ENCODE data around the gene ADRA2A. TPM values are rescaled to one million over a fixed set of nuclear protein-coding genes. Genes with fewer than 3 reads are reported as not detected.

The ADRA2A gene
- total and polyA plus RNA-seq, 2 experiments from 2014 or later = 1.8 to 1.9 TPM

DNA sequence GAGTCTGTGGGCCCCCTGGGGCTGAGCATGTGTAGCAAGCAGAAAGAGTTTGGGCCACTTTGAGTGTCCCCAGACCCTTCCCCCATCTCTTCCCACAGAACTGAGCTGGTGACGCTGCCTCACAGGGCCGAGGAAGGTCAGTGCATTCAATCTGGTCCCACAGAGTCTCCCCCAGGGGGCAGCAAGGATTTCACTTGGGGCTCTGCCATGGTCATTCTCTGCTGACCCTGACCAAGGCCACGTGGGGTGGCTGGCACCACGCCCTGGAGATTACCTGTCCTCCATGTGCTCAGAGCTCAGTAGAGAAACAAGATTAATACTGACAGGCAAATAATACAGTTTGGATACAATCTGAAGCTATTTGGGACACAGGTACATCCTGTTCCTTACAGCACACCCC, 30.2 kb downstream of the ADRA2A start:
- no peaks in the 10 kb centered on the region for H3K4me1 ChIP-seq (ENCODE audit: insufficient read depth)
- H3K36me3 ChIP-seq (replicated peaks; ENCODE audit: insufficient read depth, low read depth) = no peaks in the 10 kb centered on the region
- H3K79me2 ChIP-seq = no peaks in the 10 kb centered on the region
- H3K4me3 ChIP-seq = no peak overlapping the region
- no peak overlapping the region for H2AFZ ChIP-seq
- H3K4me2 ChIP-seq = no peak overlapping the region
- no peak for DNase-seq (ENCODE audit: low spot score)
- H3K27ac ChIP-seq = no peak overlapping the region
- no peaks in the 10 kb centered on the region for H3K9me2 ChIP-seq (replicated peaks; ENCODE audit: insufficient read depth)
- TF ChIP-seq, protein P1, sequence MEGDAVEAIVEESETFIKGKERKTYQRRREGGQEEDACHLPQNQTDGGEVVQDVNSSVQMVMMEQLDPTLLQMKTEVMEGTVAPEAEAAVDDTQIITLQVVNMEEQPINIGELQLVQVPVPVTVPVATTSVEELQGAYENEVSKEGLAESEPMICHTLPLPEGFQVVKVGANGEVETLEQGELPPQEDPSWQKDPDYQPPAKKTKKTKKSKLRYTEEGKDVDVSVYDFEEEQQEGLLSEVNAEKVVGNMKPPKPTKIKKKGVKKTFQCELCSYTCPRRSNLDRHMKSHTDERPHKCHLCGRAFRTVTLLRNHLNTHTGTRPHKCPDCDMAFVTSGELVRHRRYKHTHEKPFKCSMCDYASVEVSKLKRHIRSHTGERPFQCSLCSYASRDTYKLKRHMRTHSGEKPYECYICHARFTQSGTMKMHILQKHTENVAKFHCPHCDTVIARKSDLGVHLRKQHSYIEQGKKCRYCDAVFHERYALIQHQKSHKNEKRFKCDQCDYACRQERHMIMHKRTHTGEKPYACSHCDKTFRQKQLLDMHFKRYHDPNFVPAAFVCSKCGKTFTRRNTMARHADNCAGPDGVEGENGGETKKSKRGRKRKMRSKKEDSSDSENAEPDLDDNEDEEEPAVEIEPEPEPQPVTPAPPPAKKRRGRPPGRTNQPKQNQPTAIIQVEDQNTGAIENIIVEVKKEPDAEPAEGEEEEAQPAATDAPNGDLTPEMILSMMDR (IDR thresholded peaks at IDR 0.05; ENCODE audit: poor library complexity) = no peak
- no peak for TF ChIP-seq EZH2 (IDR thresholded peaks at IDR 0.05; ENCODE audit: borderline replicate concordance)
- TF ChIP-seq EZH2phosphoT487 (IDR thresholded peaks at IDR 0.05; ENCODE audit: low read depth, severe bottlenecking, unreplicated experiment) = no peak
- H3K9me3 ChIP-seq (ENCODE audit: low read depth) = no peaks in the 10 kb centered on the region
- no peaks in the 10 kb centered on the region for H4K20me1 ChIP-seq (ENCODE audit: insufficient read depth, poor library complexity, severe bottlenecking)
- no peaks in the 10 kb centered on the region for H3K27me3 ChIP-seq
- 77% methylated on average over 4 of the region's 4 CpGs for WGBS (ENCODE audit: low lambda C conversion rate, missing lambda C conversion rate)

DNA sequence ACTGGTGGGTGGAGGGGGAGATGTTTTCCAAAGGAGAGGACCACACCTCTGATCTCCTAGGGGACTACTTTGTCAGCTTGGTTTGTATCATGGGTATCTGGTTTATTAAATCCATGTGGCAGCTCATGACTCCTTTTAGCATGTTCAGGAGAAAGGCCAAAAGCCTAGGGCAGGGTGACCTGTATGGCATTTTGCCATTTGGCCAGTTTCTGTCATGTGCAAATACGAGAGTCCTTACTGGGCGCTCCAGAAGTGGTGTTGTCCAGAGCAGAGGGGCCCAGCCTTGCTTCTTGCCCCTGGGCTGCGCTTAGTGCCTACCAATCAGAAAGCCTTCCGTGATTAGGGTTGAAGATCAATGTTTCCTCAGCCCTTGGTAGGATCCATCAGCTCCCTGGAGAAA, 31.0 kb downstream of the ADRA2A start:
- H3K27ac ChIP-seq = no peak overlapping the region
- no peak overlapping the region for H2AFZ ChIP-seq
- no peaks in the 10 kb centered on the region for H4K20me1 ChIP-seq (ENCODE audit: insufficient read depth, poor library complexity, severe bottlenecking)
- no peak overlapping the region for H3K4me2 ChIP-seq
- no peaks in the 10 kb centered on the region for H3K4me1 ChIP-seq (ENCODE audit: insufficient read depth)
- H3K79me2 ChIP-seq = no peaks in the 10 kb centered on the region
- no peak for TF ChIP-seq EZH2phosphoT487 (IDR thresholded peaks at IDR 0.05; ENCODE audit: low read depth, severe bottlenecking, unreplicated experiment)
- TF ChIP-seq, protein P1 (IDR thresholded peaks at IDR 0.05; ENCODE audit: poor library complexity) = no peak
- no peak for TF ChIP-seq EZH2 (IDR thresholded peaks at IDR 0.05; ENCODE audit: borderline replicate concordance)
- H3K36me3 ChIP-seq (replicated peaks; ENCODE audit: insufficient read depth, low read depth) = no peaks in the 10 kb centered on the region
- no peaks in the 10 kb centered on the region for H3K27me3 ChIP-seq
- DNase-seq (ENCODE audit: low spot score) = no peak
- no peaks in the 10 kb centered on the region for H3K9me3 ChIP-seq (ENCODE audit: low read depth)
- no peaks in the 10 kb centered on the region for H3K9me2 ChIP-seq (replicated peaks; ENCODE audit: insufficient read depth)
- WGBS (ENCODE audit: low lambda C conversion rate, missing lambda C conversion rate) = 95% methylated on average over 4 of the region's 4 CpGs
- no peak overlapping the region for H3K4me3 ChIP-seq

DNA sequence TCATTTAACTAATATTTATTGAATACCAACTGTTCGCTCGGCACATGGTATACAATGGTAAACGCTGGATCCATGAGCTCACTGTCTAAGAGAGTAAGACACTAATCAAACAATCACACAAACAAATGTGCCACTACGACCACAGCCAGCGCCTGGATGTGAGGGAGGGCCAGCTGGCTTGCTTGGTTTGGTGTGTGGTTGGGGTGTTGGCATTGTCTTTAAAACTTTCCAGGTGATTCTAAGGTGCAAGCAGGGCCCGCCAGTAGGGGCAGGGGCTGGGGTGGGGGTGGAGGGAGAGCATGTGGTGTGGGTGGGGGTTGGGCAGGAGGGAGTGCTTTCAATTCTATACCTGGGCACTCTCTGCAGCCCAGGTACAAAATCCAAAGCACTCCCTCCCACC, 31.6 kb downstream of the ADRA2A start:
- Histone ChIP-seq H2AFZ (no peak overlapping the region), H4K20me1 (ENCODE audit: insufficient read depth, poor library complexity, severe bottlenecking) (no peaks in the 10 kb centered on the region), H3K36me3 (replicated peaks; ENCODE audit: insufficient read depth, low read depth) (no peaks in the 10 kb centered on the region), H3K9me3 (ENCODE audit: low read depth) (no peaks in the 10 kb centered on the region), H3K4me1 (ENCODE audit: insufficient read depth) (no peaks in the 10 kb centered on the region), H3K4me3 (no peak overlapping the region), H3K27me3 (no peaks in the 10 kb centered on the region), H3K4me2 (no peak overlapping the region), H3K79me2 (no peaks in the 10 kb centered on the region), H3K9me2 (replicated peaks; ENCODE audit: insufficient read depth) (no peaks in the 10 kb centered on the region), H3K27ac (no peak overlapping the region)
- 94% methylated on average over 6 of the region's 6 CpGs for WGBS (ENCODE audit: low lambda C conversion rate, missing lambda C conversion rate)
- no peak for TF ChIP-seq EZH2 (IDR thresholded peaks at IDR 0.05; ENCODE audit: borderline replicate concordance)
- TF ChIP-seq, protein P1 (IDR thresholded peaks at IDR 0.05; ENCODE audit: poor library complexity) = no peak
- TF ChIP-seq EZH2phosphoT487 (IDR thresholded peaks at IDR 0.05; ENCODE audit: low read depth, severe bottlenecking, unreplicated experiment) = no peak
- no peak for DNase-seq (ENCODE audit: low spot score)
